Retinal pigment epithelial cell (primary cell): Measurements from ENCODE around the gene TBC1D3B.
"Not testable (repeated sequence)": the region's sequence is repeated elsewhere in the genome, so short reads cannot be mapped to it uniquely, and the experiment has no call there.

Experiments used
- DNase-seq: peaks from one replicate; pipeline ENCODE4 v3.0.0-alpha.2; 2010; ENCODE audit warnings: low read depth
- H3K4me3 ChIP-seq: 2 replicates; pipeline ENCODE4 v1.5.1; 2011; ENCODE audit warnings: mild to moderate bottlenecking, low read length, control low read depth, moderate library complexity
- TF ChIP-seq, protein P1 (sequence below): conservative IDR thresholded peaks from 2 replicates; pipeline ENCODE4 v1.5.1; 2011; ENCODE audit warnings: low read depth, low read length, control low read depth, inconsistent platforms

TBC1D3B gene

DNA sequence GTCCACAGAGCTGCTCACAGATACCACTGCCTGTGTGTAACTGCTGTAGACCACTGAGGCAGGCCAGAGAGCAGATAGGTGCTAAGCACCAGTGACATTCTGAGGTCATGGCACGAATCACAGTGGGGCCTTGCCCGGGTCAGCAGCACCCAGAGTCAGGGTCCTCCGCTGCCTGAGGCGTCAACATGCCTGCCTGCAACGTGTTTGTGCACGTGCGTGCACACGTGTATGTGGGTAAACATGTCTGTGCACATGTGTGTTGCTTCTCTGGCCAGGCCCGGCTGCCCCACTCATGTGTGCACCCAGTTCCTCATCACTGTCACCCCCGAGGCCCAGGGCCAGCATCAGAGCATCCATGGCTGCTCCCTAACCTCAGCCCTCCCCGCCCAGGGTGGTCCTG lies at the start of gene TBC1D3B:
Gene TBC1D3B, minus strand, starts transcription at position 101 of the 400 bp plus-strand sequence. CDS start 1,586 bp downstream, outside the sequence.
- not testable (repeated sequence) for DNase-seq, H3K4me3 ChIP-seq

DNA sequence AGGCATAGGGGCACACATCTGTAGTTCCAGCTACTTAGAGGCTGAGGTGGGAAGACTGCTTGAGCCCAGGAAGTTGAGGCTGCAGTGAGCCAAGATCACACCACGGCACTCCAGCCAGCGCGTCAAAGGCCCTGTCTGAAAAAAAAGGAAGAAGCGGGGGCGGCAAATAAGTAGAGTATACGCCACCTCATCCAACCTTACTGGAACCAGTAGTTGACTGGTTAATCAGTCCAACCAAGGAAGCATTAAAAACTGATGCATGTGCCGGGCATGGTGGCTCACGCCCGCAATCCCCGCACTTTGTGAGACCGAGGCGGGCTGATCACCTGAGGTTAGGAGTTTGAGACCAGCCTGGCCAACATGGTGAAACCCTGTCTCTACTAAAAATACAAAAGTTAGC lies 46.5 kb upstream of the TBC1D3B start:
- not testable (repeated sequence) for H3K4me3 ChIP-seq, DNase-seq

DNA sequence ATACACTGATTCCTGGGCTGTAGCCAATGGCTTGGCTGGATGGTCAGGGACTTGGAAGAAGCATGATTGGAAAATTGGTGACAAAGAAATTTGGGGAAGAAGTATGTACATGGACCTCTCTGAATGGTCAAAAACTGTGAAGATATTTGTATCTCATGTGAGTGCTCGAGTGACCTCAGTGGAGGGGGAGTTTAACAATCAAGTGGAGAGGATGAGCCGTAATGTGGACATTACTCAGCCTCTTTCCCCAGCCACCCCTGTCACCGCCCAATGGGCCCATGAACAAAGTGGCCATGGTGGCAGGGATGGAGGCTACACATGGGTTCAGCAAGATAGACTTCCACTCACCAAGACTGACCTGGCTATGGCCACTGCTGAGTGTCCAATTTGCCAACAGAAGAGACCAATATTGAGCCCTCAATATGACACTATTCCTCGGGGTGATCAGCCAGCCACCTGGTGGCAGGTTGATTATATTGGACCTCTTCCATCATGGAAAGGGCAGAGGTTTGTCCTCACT lies 45.2 kb upstream of the TBC1D3B start:
- not testable (repeated sequence) for DNase-seq, H3K4me3 ChIP-seq

DNA sequence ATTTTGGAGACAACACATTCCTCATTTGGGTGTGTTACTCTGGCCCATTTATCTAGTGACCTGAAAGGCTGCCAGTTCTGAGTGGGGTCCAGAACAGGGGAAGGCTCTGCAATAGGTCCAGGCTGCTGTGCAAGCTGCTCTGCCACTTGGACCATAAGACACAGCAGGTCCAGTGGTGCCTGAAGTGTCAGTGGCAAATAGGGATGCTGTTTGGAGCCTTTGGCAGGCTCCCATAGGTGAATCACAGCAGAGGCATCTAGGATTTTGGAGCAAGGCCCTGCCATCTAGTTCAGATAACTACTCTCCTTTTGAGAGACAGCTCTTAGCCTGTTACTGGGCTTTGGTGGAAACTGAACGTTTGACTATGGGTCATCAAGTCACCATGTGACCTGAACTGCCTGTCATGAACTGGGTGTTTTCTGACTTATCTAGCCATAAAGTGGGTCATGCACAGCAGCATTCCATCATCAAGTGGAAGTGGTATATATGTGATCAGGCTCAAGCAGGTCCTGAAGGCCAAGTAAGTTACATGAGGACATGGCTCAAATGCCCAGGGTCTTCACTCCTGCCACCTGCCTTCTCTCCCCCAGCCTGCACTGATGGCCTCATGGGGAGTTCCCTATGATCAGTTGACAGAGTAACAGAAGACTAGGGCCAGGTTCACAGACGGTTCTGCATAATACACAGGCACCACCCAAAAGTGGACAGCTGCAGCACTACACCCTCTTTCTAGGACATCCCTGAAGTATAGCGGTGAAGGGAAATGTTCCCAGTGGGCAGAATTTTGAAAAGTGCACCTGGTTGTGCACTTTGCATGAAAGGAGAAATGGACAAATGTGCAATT lies 44.5 kb upstream of the TBC1D3B start:
- H3K4me3 ChIP-seq, result not testable (repeated sequence)

DNA sequence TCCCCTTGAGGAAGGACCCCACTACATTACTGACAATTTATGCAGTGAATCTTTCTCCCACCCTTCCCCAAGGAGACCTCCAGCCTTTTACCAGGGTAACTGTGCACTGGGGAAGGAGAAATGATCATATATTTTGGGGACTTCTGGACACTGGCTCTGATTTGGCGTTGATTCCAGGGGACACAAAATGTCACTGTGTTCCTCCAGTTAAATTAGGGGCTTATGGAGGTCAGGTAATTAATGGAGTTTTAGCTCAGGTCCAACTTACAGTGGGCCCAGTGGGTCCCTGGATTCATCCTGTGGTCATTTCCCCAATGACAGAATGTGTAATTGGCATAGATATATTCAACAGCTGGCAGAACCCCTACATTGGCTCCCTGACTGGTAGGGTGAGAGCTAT lies 43.1 kb upstream of the TBC1D3B start:
- not testable (repeated sequence) for H3K4me3 ChIP-seq, DNase-seq

More for the DNA sequence above, 44.5 kb upstream of the TBC1D3B start:
- not testable (repeated sequence) for DNase-seq

DNA sequence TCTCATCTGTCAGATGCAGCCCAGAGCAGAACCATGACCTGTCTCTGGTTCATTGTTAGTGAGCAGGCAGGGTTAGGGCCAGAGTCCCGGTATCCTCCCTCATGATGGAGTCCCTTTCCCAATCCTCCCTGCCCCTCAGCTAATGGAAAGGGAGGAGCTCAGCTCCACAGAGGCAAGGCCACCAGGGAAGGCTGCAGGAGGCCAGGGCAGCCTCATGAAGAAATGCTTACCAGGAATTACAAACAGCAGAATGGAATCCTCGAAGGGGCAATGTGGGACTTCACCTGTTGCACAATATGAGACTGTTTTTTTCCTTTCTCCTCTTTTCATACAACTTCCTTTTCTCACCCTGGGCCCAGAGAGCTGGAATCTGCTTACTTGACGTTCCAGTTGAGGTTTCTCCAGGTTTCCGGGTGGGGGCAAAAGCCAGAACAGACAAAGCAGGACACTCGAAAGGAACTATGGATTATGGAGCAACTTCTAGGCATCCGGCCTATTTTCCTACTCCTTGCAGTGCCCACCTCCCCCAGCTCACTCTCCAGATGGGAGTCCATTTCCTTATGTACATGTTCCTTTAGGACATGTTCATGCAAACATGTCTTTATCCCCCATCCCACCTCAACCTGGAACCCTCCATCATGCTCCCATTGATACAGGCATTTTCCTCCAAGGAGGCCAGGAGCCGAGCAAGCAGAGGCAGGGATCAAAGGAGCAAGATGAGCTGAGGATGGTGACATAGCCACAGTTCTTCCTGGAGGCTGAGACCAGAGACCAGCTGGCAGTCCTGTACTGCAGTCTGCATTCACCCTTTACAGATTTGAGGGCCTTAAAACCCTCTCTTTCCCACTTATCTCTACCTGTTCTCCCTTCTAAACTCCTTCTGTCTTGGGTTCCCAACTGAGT lies 39.2 kb upstream of the TBC1D3B start:
- not testable (repeated sequence) for H3K4me3 ChIP-seq, DNase-seq

DNA sequence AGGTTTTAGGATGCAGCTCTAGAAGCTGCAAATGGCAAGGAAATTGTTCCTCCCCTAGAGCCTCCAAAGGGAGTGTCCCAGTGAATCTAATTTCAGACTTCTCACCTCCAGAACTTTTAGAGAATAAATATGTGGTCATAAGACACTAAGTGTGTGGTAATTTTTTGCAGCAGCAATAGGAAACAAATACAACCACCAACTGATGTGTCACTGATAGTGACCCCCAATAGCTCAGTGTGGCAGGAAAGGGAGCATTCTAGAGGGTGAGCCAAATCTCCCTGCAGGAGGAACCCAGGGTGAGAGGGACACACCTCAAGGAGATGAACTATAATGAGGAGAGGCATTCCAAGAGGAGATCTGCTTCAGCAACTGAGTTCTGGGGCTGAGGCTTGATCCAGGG lies 38.5 kb upstream of the TBC1D3B start:
- no peak for DNase-seq
- no peak overlapping the region for H3K4me3 ChIP-seq
- TF ChIP-seq, protein P1, sequence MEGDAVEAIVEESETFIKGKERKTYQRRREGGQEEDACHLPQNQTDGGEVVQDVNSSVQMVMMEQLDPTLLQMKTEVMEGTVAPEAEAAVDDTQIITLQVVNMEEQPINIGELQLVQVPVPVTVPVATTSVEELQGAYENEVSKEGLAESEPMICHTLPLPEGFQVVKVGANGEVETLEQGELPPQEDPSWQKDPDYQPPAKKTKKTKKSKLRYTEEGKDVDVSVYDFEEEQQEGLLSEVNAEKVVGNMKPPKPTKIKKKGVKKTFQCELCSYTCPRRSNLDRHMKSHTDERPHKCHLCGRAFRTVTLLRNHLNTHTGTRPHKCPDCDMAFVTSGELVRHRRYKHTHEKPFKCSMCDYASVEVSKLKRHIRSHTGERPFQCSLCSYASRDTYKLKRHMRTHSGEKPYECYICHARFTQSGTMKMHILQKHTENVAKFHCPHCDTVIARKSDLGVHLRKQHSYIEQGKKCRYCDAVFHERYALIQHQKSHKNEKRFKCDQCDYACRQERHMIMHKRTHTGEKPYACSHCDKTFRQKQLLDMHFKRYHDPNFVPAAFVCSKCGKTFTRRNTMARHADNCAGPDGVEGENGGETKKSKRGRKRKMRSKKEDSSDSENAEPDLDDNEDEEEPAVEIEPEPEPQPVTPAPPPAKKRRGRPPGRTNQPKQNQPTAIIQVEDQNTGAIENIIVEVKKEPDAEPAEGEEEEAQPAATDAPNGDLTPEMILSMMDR, result no peak

DNA sequence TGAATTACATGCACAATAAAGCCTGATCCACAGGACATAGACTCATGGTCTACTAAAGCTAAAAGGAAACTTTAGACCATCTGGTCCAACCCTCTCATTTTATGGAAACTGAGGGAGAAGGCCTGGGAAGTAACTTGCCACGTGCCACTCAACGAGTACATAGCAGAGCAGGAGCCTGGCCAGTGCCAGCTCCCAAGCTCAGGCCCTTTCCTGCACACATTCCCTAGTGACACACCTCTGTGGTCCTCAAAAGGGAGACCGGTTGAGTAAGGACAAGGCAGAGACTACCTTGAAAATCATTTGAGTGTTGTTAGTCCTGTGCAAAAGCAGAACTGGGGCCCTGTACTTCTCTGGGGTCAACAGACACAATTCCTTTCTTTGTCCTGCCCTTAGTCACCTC lies 37.3 kb upstream of the TBC1D3B start:
- H3K4me3 ChIP-seq, result no peak overlapping the region
- TF ChIP-seq, protein P1, result no peak
- DNase-seq, result no peak

DNA sequence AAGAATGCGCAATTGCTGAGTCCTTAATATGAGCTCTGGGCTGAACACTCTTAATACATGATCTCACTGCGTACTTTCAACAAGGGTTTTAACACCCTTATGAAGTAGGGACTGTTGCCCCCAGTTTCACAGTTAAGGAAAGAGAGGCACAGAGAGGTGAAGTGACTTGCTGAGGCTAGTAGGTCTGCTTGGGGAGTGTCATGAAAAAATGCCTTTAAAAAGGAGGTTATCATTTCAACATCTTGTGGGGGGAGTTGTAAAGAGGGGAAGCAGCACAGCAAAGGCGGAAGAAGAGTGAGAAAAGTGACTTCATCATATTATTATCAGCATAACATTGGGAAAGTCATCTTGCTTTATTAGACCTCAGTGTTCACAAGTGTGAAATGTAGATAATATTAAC lies 36.5 kb upstream of the TBC1D3B start:
- TF ChIP-seq, protein P1, result no peak
- no peak overlapping the region for H3K4me3 ChIP-seq
- DNase-seq, result no peak

DNA sequence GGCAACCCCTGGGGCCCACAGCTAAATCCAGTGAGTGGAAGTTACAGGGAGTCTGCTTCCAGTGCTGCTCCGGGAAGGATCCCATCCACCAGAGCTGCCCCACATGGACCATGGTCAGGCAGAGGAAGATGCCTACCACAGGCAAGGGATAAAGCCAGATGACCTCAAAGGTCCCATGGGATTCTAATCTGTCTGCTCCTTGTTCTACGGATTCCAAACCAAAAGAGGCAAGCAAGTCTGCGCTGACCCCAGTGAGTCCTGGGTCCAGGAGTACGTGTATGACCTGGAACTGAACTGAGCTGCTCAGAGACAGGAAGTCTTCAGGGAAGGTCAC lies 35.8 kb upstream of the TBC1D3B start:
- H3K4me3 ChIP-seq, result no peak overlapping the region
- TF ChIP-seq, protein P1, result no peak
- DNase-seq, result no peak

DNA sequence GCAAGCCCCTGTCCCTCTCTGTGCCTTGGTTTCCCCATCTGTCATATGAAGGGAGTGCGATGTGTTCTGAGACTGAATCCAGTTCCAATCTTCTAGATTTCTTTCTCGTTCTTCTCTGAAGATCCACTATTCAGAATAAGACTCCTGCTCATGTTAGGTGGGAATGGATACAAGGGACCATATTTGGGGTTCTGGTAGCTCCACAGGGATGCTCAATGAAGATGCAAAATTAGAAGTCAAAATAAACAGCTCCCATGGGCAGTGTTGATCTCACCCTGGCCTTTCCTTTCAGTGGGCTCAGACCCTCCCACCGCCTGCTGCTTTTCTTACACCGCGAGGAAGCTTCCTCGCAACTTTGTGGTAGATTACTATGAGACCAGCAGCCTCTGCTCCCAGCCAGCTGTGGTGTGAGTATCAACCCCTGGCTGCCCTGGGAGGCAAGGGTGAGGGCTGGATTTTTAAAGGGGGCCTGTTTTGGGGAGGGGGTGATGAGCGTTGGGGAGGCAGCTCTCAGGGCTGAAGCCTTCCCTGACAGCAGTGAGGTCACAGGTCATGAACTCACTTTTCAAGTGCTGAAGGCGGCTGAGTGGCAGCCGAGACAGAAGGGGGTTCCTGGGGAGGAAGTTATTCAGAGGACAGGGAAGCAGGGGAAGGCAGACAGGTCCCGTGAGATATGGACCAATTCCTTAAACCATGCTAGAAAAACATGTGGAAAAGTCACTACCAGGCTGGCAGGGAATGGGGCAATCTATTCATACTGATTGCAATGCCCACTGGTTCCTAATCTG lies 35.2 kb upstream of the TBC1D3B start:
- not testable (repeated sequence) for DNase-seq, H3K4me3 ChIP-seq

DNA sequence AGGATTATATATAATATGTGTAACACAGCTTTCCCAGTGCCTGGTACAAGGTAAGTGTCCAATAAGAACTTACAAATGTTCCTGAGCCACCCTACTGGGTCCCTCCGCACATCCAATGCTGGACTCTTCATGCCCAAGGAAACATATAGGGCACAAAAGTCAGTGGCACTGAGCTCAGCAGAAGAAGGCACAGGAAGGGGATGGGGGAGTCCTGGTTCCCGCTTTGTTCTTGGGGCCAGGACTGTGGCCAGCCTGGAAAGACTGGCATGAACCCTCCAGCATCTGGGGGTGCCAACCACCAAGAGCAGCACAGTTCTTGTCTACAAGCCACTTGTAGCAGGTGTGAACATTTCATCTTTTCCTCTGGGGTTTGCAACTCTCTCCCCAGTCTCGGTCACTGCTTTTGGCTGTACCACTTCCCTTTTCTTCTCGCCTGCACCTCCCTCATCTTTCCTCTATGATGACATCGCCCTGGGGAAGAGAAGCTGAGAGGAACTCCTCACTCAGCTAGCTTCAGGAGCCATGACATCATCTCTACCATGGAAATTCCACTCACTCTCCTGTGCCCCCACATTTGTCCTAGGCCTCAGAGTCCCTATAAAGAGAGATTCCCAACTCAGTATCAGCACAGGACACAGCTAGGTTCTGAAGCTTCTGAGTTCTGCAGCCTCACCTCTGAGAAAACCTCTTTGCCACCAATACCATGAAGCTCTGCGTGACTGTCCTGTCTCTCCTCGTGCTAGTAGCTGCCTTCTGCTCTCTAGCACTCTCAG lies 34.2 kb upstream of the TBC1D3B start, which contains the start of gene CCL4L2:
Gene CCL4L2, plus strand, starts transcription at position 625 of the 773 bp plus-strand sequence.
- not testable (repeated sequence) for H3K4me3 ChIP-seq, DNase-seq
